NCI-H1092 (cell line): ENCODE measurements around the gene CMC1.
"Not testable (repeated sequence)": the region's sequence is repeated elsewhere in the genome, so short reads cannot be mapped to it uniquely, and the experiment has no call there.

Source experiments
- DNase-seq: peaks from one replicate; lab custom pipeline; 2025; lab: John Stamatoyannopoulos, UW

The CMC1 gene

DNA sequence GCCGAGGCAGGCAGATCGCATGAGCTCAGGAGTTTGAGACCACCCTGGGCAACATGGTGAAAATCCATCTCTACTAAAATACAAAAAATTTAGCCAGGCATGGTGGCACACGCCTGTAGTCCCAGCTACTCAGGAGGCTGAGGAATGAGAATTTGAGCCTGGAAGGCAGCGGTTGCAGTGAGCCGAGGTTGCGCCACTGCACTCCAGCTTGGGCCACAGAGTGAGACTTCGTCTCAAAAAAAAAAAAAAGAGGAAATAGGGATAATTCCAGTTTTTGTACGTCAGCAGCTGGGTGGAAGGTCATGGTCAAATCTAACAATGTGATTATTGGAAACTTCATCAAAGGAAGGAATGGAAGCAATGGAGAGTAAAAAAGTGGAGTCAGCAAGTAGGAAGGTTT is 3.1 kb downstream of the CMC1 start:
- DNase-seq = no peak

DNA sequence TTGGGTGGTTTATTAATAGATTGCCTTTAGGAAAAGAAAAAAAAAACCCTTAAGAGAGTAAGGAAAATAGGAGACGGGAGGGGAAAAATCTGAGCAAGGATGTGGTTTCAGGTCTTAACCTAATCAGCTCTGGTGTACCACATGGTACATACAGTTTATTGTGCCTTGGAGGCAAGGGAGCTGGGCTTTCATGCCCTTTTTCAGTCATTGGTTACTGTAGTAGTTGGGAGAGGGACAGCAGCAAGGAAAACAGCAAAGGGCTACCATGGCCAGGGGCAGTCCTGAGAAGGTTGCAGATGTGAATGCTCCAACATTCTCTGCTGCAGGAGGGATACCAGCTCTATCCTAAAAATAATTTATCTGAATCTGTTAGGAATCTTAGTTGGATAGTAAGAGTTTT is 5.9 kb downstream of the CMC1 start:
- no peak for DNase-seq

DNA sequence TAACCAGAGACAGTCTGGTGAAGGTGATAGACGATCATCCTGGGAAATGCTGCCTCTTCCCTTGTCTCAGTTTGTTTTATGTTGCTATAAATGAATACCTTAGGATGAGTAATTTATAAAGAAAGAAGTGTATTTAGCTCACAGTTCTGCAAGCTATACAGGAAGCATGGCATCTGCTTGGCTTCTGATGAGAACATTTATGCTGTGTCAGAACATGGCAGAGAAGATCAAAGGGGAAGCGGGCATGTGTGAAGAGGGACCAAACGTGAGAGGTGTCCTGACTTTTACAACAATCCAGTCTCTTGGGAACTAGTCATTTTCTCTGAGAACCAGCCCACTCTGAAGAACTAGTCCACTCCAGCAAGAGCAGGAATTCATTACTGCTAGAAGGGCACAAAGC is 9.6 kb downstream of the CMC1 start:
- no peak for DNase-seq

DNA sequence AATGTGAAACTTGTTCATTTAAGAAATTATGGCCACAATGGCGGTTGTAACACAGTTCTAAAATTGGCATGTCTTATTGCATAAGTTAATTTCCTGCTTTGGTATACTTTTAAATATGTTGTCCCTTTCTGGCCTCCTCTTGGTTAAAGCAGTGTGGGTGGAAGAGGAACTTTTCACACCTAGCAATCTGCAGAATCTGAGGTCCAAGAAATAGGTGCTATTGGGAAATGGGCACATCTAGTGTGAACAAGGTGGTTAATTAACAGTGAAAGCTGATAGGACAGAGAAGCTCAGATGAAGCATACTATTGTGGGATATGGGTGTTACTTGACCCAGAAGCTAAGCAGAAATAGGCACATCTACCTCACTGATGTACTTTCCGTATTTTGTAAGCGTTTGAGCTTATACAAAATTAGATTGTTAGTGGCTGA is 10.6 kb downstream of the CMC1 start:
- DNase-seq = no peak

DNA sequence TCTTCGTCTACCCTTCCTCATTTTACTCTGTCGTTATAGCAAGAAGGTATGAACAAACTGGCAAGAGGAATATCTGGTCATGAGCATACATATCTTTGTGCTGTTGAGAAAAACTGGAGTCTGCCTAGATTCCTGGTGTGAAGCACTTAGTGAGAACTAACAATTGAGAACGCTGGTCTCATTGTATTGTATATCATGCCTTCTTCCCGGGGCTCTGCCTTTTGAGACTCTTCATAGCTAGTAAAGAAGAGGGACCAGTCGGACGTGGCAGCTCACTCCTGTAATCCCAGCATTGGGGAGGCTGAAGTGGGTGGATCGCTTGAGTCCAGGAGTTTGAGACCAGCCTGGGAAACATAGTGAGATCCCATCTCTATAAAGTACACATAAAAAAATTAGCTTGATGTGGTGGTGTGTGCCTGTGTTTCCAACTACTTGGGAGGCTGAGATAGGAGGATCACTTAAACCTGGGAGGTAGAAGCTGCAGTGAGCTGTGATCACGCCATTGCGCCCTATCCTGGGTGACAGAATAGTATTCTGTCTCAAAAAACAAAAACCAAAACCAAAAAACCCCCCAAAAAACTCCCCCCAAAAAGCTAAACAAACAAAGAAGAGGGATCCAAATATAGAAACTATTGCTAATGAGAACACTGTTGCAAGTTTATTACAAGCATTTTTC is 11.8 kb downstream of the CMC1 start:
- no peak for DNase-seq

DNA sequence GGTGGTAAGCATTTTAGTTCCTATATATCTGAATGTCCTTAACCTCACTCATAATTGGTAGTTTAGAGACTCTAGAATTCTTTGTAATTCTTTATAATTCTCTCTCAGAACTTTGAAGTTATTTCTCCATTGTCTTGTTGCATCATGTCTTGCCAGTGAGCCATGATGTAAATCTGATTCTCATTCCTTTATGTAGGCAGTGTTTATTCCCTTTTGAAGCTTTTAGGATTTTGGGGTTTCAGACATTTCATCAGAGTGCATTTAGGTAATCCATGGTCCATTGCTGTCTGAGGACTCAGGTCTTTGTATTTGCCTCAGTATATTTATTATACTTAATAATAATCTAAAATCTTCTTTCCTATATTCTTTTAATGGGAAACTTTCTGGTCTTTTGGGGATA is 20.6 kb downstream of the CMC1 start:
- DNase-seq = no peak

DNA sequence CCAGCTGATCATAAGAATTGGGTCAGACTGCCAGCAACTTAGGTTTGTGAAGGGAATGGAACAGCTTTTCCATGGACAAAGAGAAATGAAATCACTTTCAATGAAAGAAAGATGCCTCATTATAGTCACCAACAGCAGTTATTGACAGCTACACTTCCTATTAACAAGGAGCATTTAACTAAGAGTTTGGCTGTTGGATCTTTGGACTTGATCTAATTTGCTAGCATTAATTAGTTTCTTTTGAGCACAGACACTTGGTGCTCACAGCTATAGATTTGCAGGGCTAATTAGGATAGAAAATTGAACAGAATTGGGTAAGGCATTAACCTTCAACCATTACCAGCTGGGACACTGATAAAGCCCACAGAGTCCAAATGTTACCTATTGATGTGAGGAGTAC is 24.2 kb downstream of the CMC1 start:
- DNase-seq = no peak

DNA sequence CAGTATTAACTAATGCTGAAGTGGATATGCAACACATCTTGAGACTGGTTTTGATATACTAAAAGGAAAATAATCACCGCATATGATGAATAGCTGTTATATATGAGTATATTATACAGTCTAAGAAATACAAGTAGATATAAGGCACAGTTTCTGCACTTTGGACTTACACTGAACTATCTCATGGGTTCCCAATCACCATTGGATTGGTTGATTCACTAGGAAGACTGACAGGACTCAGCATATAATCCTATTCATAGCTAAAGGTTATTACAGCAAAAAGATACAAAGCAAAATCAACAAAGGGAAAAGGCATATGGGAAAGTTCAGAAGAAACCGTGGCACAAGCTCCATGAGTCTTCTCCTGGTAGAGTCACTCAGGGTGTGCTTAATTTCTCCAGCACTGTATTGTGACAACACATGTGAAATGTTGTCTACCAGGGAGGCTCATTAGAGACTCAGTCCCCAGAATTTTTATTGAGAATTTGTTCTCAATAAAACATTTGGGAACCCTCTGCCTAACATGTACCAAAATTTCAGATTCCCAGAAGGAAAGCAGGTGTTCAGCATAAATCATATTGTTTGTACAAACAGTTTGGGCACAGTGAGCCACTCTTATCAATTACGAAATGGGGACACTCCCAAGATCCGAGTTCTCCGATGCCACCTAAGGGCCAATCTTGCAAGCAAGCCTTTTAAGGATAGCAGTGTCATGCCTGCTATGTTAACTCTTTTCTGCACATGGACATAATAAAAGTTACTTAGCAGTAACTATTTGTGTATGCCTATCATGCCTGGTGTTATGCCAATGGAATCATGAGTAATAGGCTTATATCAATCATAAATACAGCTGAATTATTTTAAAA is 26.8 kb downstream of the CMC1 start:
- no peak for DNase-seq

DNA sequence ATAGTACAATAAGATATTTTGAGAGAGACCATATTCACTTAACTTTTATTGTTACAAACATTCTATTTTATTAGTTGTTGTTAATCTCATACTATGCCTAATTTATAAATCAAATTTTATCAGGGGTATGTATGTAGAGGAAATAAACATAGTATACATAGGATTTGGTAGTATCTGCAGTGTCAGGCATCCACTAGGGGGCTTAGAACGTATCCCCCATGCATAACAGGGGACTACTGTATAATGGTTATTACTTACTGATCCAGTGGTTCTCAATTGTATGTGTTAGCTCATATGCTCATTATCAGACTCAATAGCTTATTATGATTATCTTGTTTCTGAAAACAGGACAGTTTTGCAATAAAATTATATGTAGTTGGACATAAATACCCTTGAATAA is 27.6 kb downstream of the CMC1 start:
- DNase-seq = no peak

DNA sequence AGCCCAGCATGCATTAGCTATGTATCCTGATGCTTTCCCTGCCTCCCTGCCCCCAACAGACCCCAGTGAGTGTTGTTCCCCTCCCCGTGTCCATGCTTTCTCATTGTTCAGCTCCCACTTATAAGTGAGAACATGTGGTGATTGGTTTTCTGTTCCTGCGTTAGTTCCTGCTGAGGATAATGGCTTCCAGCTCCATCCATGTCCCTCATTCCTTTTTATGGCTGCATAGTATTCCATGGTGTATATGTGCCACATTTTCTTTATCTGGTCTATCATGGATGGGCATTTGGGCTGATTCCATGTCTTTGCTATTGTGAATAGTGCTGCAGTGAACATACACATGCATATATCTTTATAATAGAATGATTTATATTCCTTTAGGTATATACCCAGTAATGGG is 28.5 kb downstream of the CMC1 start:
- DNase-seq = not testable (repeated sequence)

DNA sequence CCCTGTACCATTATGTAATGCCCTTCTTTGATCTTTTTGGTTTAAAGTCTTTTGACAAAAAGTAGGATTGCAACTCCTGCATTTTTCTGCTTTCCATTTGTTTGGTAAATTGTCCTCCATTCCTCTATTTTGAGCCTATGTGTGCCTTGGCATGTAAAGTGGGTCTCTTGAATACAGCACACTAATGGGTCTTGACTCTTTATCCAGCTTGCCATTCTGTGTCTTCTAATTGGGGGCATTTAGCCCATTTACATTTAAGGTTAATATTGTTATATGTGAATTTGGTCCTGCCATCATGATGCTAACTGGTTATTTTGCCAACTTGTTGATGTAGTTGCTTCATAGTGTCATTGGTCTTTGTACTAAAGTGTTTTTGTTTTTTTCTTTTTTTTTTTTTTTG is 32.4 kb downstream of the CMC1 start:
- no peak for DNase-seq

DNA sequence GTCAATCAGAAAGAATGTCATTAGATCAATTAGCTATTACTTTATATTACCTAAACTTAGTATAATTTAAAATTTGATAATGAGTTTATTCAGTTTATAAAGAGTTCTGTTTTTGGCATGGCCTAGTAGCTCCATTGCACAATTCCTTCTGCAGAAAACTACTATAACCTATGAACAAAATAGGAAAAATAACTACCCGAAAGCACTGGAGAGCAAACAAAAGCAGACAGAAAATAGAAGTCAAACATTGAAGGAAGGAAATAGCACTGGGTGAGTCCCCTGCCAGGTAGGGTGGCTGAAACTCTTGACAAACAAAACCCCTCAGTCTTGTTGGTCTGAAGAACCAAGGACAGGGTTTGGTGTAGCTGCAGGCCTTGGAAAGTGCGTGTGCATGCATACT is 37.5 kb downstream of the CMC1 start:
- DNase-seq = no peak

DNA sequence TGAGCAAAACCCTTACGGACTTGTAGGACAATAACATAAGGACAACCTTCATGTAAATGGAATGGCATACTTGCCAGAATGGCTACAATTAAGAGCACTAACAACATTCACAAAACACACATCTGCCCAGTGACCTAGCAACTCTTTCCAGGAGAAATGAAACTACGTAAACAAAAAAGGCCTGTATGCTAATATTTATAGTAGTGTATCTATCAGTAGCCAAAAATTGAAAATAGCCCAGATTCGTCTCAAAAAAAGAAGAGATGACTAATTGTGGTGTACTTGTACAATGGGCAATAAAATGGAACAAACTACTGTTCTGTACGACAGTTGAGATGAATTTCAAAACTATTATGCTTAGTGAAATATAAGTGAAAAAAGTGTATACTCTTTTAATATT is 38.4 kb downstream of the CMC1 start:
- DNase-seq = no peak

DNA sequence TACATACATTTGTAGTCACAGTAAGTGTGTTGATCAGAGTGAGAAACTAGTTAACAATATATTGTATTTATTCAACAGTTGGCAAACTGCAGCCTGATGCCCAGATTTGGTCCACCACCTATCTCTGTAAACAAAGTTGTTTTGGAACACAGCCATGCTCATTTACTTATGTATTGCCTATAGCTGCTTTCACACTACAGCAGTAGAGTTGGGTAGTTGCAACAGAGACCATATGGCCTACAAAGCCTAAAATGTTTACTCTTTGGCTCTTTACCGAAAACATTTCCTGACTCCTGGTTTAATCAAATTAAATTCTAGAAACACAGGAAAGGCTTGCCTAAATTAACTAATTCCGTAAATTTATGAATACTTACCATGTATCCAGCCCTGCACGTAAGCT is 39.4 kb downstream of the CMC1 start:
- no peak for DNase-seq

DNA sequence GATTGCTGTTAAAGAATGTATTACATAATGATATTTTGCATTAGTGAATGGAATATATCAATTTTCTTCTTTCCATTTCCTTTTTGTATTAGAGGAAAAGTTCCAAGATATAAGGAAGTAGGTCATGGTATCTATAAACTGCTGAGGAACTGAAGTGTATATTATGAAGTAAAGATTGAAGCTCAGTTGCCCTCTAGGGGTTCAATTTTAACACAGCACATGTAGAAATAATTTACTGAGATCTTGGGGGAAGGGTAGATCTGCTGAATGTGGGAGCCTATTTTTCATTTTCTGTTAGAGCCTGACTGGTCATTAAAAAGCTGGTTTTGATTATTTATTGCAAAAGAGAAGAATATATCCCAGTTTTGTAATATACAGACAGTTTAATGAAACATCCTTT is 45.2 kb downstream of the CMC1 start:
- no peak for DNase-seq

DNA sequence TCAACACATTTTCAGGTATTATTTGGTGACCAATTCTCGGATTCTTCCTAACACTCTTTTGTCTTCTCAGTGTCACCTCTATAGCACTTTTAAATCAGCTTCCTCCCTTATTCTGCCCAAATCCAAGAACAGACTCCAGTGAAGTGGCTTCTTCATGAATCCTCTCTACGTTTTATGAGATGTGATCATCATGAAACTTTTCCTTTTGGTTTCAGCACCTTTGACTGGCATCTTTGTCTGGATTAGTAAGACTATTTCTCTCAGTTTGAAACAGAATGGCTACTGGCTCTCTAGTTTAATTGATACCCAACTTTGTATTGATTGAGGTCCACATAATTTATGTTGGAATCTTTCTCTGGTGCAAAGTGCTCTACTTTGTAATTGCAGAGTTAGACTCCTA is 45.6 kb downstream of the CMC1 start:
- DNase-seq = no peak

DNA sequence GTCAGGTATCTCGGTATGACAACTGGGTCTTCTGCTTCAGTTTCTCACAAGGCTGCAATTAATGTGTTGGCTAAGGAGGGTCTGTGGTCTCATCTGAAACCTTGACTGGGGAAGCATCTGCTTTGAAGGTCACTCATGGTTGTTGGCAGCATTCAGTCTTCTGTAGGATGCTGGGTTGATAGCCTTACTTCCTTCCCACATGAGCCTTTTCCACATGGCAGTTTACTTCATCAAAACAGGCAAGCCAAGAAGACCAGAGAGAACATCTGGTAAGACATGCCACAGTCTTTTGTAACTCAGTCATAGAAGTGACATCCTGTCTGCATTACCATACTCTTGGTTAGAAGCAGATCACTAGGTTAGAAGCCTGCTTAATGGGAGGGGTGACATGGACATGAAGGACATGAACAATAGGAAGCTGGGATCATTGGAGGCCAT is 49.5 kb downstream of the CMC1 start:
- DNase-seq = no peak

DNA sequence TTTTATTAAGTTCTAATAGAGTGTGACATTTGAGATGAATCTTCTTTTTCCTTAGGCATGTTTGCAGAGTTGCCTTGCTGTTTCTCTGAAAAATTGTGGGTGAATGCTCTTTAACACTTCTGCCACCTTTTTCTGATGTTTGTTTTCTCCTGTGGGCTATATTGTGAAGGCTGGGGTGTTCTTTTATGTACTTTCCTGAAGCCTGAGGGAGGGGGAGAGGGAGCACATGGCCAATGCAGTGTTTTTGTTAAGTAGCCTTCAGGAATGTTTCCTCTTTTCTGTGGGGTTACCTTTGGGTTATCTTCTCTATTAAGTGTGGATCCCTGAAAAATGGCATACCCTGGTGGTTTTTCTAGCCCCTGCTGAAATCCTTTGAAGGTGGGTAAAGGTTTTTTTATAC is 50.2 kb downstream of the CMC1 start:
- no peak for DNase-seq

DNA sequence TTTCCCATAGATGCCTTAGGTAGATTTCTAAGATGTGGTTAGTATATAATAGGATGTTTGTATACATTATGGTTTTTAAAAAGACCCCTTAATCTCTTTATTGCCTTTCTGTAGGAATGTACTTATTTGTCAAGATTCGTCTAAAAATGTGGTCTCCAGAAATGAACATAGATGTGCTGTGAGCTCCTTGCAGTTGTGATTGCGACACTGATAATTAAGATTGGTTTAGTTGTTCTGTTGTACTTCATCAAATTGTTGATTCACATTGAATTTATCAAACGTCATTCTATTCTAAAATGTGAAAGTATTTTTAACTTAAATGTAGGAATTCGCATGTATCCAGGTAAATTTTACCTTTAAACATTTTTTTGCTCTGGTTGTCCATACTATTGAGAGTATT is 51.2 kb downstream of the CMC1 start:
- DNase-seq = no peak

DNA sequence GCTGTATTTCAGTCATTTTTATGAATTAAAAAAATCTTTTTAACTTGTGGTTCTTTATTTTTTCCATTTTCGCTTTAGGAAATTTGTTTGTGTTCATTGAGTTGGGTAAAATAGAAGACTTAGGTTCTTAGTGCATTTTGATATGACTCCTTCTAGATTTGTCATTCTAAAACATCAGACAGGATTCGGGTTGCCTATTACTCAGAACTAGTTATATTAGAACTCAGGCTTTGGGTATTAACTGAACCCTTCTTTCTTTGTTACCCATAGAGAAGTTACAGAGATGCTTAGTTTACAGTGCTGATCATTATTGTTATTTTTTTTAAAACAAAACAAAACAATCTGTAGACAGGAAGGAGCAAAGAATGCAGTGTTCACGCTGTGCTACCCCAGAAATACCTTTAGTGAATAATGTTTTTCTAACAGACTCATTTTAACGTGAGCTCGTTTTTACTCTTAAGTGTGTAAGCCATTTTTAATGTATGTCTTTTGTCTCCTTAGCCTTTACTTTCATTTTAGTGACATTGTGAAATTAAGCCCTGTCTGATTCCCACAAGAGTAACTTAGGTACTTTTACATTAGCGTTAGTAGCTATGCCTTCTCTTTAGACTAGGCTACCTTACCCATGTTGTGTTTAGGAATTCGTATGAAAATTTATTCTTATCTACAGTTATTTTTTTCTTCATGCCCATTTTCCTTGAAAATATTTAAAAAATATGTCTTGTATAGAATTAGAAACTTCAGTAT is 53.4 kb downstream of the CMC1 start:
- no peak for DNase-seq

DNA sequence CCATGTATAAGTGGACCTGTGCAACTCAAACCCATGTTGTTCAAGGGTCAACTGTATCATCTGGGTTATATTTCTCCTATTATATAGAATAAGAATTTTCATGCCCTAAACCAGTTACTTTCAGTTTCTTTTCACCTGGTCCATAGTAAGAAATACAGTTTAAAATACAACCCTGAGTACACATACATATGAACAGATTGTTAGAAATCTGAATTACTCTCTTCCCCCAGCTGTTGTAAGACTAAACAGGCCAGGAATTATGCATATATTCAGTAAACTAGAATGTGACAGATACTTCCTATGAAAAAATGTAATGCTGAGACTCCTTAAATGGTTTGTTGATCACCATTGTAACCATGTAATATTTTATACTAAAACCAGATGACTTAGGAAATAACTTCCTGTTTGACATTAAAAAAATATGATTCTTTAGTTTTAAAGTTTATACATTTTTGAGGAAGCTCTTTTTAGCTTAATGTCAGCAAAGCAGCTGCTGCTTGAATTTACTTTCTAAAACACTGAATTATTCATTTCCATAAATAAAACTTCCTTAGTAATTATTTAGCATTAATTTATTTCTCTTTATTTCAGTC is 54.6 kb downstream of the CMC1 start:
- DNase-seq = no peak

DNA sequence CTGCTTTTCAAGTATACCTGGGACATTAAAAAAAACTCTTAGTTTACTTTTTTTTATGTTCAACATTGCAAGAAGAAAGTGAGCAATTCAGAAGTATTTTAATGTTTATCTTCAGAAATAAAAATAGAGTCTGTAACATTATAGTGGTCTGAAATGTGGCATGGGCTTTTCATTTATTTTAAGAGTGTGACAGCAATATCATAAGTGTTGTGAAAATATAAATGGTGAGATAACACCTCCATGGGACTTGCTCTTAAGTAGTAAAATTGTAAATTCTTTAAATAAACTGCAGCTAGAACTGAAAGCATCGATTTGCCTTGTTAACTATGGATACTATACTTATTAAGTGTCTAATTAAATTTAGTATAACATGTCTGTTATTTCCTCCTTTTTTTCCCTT is 58.3 kb downstream of the CMC1 start:
- no peak for DNase-seq
